Measurements from ENCODE around the gene KLK6. TPM values are rescaled to one million over a fixed set of nuclear protein-coding genes. Genes with fewer than 3 reads are reported as not detected.
"Not testable (repeated sequence)": the region's sequence is repeated elsewhere in the genome, so short reads cannot be mapped to it uniquely, and the experiment has no call there.

Gene KLK6
- total RNA-seq, 1 donor from 2014 or later, result 0.62 TPM

GRCh38 chr19:50972795-50973376, 3.5 kb upstream of the KLK6 start:
- H3K4me3 Mint-ChIP-seq (ENCODE audit: low read depth), result no peak overlapping the region
- DNase-seq (ENCODE audit: low spot score, unreplicated experiment), result no peak
- H3K4me1 Mint-ChIP-seq (ENCODE audit: low read depth), result peaks cover 9% of the 10 kb centered on the region
- no peak overlapping the region for H3K27ac Mint-ChIP-seq
- peaks cover 2% of the 10 kb centered on the region for H3K9me3 Mint-ChIP-seq (ENCODE audit: low read depth)
- TF ChIP-seq, protein P1, sequence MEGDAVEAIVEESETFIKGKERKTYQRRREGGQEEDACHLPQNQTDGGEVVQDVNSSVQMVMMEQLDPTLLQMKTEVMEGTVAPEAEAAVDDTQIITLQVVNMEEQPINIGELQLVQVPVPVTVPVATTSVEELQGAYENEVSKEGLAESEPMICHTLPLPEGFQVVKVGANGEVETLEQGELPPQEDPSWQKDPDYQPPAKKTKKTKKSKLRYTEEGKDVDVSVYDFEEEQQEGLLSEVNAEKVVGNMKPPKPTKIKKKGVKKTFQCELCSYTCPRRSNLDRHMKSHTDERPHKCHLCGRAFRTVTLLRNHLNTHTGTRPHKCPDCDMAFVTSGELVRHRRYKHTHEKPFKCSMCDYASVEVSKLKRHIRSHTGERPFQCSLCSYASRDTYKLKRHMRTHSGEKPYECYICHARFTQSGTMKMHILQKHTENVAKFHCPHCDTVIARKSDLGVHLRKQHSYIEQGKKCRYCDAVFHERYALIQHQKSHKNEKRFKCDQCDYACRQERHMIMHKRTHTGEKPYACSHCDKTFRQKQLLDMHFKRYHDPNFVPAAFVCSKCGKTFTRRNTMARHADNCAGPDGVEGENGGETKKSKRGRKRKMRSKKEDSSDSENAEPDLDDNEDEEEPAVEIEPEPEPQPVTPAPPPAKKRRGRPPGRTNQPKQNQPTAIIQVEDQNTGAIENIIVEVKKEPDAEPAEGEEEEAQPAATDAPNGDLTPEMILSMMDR (IDR thresholded peaks at IDR 0.05; ENCODE audit: unreplicated experiment), result no peak
- no peaks in the 10 kb centered on the region for H3K36me3 Mint-ChIP-seq (ENCODE audit: insufficient read depth)
- peaks cover 14% of the 10 kb centered on the region for H3K27me3 Mint-ChIP-seq

DNA sequence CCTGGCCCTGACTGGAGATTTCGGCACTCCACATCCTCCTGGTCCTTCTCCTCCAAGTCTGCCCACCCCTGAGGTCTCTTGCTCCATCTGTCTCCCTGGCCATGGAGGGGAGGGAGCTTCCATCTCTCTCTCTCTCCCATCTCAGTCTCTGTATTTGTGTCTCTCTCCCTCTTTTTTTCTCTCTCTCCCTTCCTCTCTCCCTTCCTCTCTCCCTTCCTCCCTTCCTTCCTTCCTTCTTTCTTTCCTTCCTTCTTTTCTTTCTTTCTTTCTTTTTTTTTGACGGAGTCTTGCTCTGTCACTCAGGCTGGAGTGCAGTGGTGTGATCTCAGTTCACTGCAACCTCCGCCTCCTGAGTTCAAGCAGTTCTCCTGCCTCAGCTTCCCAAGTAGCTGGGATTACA, 419 bp upstream of the KLK6 start:
- H3K27me3 Mint-ChIP-seq, result peaks cover 30% of the 10 kb centered on the region
- not testable (repeated sequence) for H3K36me3 Mint-ChIP-seq (ENCODE audit: insufficient read depth); H3K9me3 Mint-ChIP-seq (ENCODE audit: low read depth); H3K4me3 Mint-ChIP-seq (ENCODE audit: low read depth); H3K27ac Mint-ChIP-seq; DNase-seq (ENCODE audit: low spot score, unreplicated experiment); H3K4me1 Mint-ChIP-seq (ENCODE audit: low read depth)

- DNase-seq (ENCODE audit: low spot score, unreplicated experiment), result no peak
- Mint-ChIP-seq H3K27me3 (peaks cover 38% of the 10 kb centered on the region), H3K4me1 (ENCODE audit: low read depth) (no peaks in the 10 kb centered on the region), H3K27ac (no peak overlapping the region), H3K9me3 (ENCODE audit: low read depth) (no peaks in the 10 kb centered on the region), H3K4me3 (ENCODE audit: low read depth) (no peak overlapping the region), H3K36me3 (ENCODE audit: insufficient read depth) (no peaks in the 10 kb centered on the region)
- TF ChIP-seq, protein P1 (IDR thresholded peaks at IDR 0.05; ENCODE audit: unreplicated experiment), result no peak
Measured at GRCh38 chr19:50968716-50969412, 527 bp downstream of the KLK6 start.

DNA sequence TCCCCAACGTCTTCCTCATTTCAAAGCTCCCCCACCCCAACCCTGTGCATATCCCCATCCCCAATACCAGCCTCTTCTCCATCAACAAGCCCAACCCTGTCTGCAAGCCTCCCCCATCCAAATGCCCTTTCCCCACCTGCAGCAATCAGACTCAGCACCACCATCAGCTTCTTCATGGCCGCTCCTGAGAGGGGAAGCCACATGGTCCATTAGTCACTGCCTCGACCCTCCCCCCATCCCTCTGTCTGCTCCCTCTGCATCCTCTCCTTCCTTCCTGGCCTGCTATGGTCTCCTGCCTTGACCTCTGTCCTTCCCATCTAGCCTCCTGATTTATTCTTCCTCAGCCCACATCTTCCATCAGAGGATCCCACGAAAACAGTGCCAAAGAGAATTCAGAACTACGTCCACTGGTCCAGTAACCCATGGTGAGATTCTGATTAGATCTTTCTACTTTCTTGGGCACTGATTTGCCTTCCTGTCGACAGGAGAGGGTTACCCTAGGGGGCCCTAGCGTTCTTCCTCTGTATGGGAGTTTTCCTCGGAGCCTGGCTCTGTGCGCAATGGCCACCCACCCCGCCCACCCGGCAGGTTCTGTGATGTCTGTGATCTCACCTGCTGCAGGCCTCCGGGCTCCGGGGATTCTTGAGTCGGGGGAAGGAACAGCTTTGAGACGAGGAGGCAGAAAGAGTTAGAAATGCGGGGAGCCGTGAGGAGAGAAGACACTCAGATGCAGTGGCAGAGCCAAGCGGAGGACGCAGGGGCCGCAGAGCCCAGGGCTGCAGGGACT, 1.3 kb downstream of the KLK6 start:
- Mint-ChIP-seq H3K4me3 (ENCODE audit: low read depth) (no peak overlapping the region), H3K36me3 (ENCODE audit: insufficient read depth) (no peaks in the 10 kb centered on the region), H3K27me3 (peaks cover 42% of the 10 kb centered on the region), H3K4me1 (ENCODE audit: low read depth) (no peaks in the 10 kb centered on the region), H3K9me3 (ENCODE audit: low read depth) (no peaks in the 10 kb centered on the region), H3K27ac (no peak overlapping the region)
- no peak for DNase-seq (ENCODE audit: low spot score, unreplicated experiment)
- TF ChIP-seq, protein P1 (IDR thresholded peaks at IDR 0.05; ENCODE audit: unreplicated experiment), result no peak

- Mint-ChIP-seq H3K4me3 (ENCODE audit: low read depth) (no peak overlapping the region), H3K9me3 (ENCODE audit: low read depth) (no peaks in the 10 kb centered on the region), H3K36me3 (ENCODE audit: insufficient read depth) (no peaks in the 10 kb centered on the region), H3K4me1 (ENCODE audit: low read depth) (no peaks in the 10 kb centered on the region), H3K27ac (no peak overlapping the region), H3K27me3 (peaks cover 53% of the 10 kb centered on the region)
- no peak for DNase-seq (ENCODE audit: low spot score, unreplicated experiment)
- TF ChIP-seq, protein P1 (IDR thresholded peaks at IDR 0.05; ENCODE audit: unreplicated experiment), result no peak
Measured at GRCh38 chr19:50964266-50964665, 5.1 kb downstream of the KLK6 start.
